H1 (cell line): ENCODE measurements around the gene TEX11. TPM values are rescaled to one million over a fixed set of nuclear protein-coding genes. Genes with fewer than 3 reads are reported as not detected.

Source experiments
- SIRT6 ChIP-seq: IDR thresholded peaks from one replicate; pipeline ENCODE4 v1.7.1; 2012; ENCODE audit warnings: low read length, inconsistent platforms
- TAF1 ChIP-seq: IDR thresholded peaks from 2 replicates; pipeline ENCODE4 v1.6.1; 2011; ENCODE audit warnings: mild to moderate bottlenecking, low read depth, low read length
- polyA plus RNA-seq, 7 experiments: library from polyadenylated mRNA; depleted of rRNA in 3 of 7; stranded (reverse) in 5 of 7; unstranded in 2 of 7; fragments of >200 nt in 5 of 7; fragments of 200-250 nt in 2 of 7; gene quantifications; 1 replicate in 5 of 7; 2 replicates in 1 of 7; 4 replicates in 1 of 7; pipeline versions ENCODE4 v1.2.1 to v1.2.3, GENCODE V29; 2011 to 2013; ENCODE audit warnings: missing spikeins in 2 of 7, mixed read lengths in 2 of 7
- total RNA-seq: library from RNA; stranded (reverse); fragmentation: NEBNext Ultra II Directional; extraction: Animal tissue kit (Norgen Biotek cat#: 25700); gene quantifications from 2 replicates; pipeline ENCODE4 v1.2.1, GENCODE V29; 2021

Gene TEX11
- total and polyA plus RNA-seq, 2 of the 8 experiments (the other 6 are each of a cell fraction or from before 2014, with no cell fraction given) = 0.11 to 0.74 TPM

GRCh38 chrX:70618467-70618866 lies 290.0 kb downstream of the TEX11 start (continued):
- no peak for TF ChIP-seq SIRT6
- TF ChIP-seq TAF1 = no peak
